SH-SY5Y (cell line): ENCODE measurements around the gene PRKG2.

Experiments used
- GATA2 ChIP-seq: IDR thresholded peaks from 2 replicates; pipeline ENCODE4 v1.6.1; 2011; ENCODE audit warnings: mild to moderate bottlenecking, low read depth, low read length
- GATA3 ChIP-seq: IDR thresholded peaks from 2 replicates; pipeline ENCODE4 v1.6.1; 2011; ENCODE audit warnings: low read depth, mild to moderate bottlenecking, low read length, moderate library complexity

DNA sequence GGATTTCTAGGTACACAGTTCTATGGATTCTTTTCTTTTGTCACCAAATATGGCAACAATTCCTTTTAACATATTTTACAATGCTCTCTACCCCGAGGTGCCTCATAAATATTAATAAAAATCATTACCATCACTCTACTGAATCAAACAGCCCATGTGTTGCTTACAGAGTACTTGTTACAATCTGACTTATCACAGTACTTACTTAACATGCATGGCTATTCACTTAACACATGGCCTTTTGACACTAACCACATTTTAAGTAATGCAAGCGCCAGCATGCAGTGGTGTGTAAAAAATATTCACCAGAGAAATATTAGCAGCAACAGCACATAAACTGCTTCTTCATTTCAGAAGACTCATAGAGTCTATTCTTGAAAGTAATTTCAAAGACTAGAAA lies 119.6 kb downstream of the PRKG2 start:
- TF ChIP-seq GATA2 (no peak), GATA3 (no peak)
